ENCODE data around the gene VIPAS39. TPM values are rescaled to one million over a fixed set of nuclear protein-coding genes. Genes with fewer than 3 reads are reported as not detected.

The VIPAS39 gene
- total RNA-seq, 1 experiment from 2014 or later: 18.5 TPM

GRCh38 chr14:77505031-77505430 is 47.6 kb upstream of the VIPAS39 start:
- peaks cover 1% of the 10 kb centered on the region; the same call in 1 of the 2 replicates for H3K27me3 ChIP-seq (ENCODE audit: insufficient read depth, low read length)
- H2AFZ ChIP-seq (ENCODE audit: low read length): no peak overlapping the region
- no peak for TF ChIP-seq CTCF (conservative IDR thresholded peaks at IDR 0.05)
- H4K8ac ChIP-seq (replicated peaks; ENCODE audit: insufficient read length, low read depth, low read length): no peak overlapping the region
- no peaks in the 10 kb centered on the region for H4K20me1 ChIP-seq (ENCODE audit: control insufficient read depth, insufficient read depth, insufficient read length)
- Mint-ChIP-seq H3K9me3 (peaks cover 0 to 5% of the 10 kb centered on the region in 2 experiments; a peak in 2 of 5 replicates), H3K27ac (no peak overlapping the region), H3K36me3 (ENCODE audit: insufficient read depth in 1 of 3, low read depth in 3 of 3) (peaks cover 0 to 9% (median 4%) of the 10 kb centered on the region in 3 experiments; a peak in 1 of 7 replicates), H3K4me3 (no peak overlapping the region), H3K4me1 (no peaks in the 10 kb centered on the region), H3K27me3 (ENCODE audit: low read depth) (peaks cover 22% of the 10 kb centered on the region)
- no peak overlapping the region for H3K4ac ChIP-seq (ENCODE audit: low read depth, low read length)
- H3K27ac ChIP-seq (ENCODE audit: insufficient read length, low read depth, low read length): no peak overlapping the region
- WGBS (ENCODE audit: extremely low coverage, insufficient read length, low lambda C conversion rate): no CpG with 5 or more reads among the region's 4 CpGs
- H3K9ac ChIP-seq (ENCODE audit: extremely low read depth, insufficient read length, low read length): no peak overlapping the region
- no peak overlapping the region for H4K5ac ChIP-seq (ENCODE audit: insufficient read length, low read depth, low read length)
- H3T11ph ChIP-seq (ENCODE audit: low read length): no peak overlapping the region
- no peak overlapping the region for H2BK15ac ChIP-seq (ENCODE audit: low read depth, low read length)
- no peak overlapping the region for H4K91ac ChIP-seq (ENCODE audit: insufficient read length, low read depth, low read length)
- H3K18ac ChIP-seq (ENCODE audit: insufficient read length, low read depth, low read length): no peak overlapping the region
- H3K4me2 ChIP-seq (ENCODE audit: insufficient read depth, insufficient read length, low read length): no peak overlapping the region
- no peaks in the 10 kb centered on the region for H3K79me2 ChIP-seq (ENCODE audit: insufficient read depth, low read length)
- H3K79me1 ChIP-seq (ENCODE audit: insufficient read depth, low read depth, low read length, poor library complexity, severe bottlenecking): no peaks in the 10 kb centered on the region
- H2BK120ac ChIP-seq (ENCODE audit: low read depth, low read length, poor library complexity, severe bottlenecking): no peak overlapping the region
- no peaks in the 10 kb centered on the region for H3K23me2 ChIP-seq (ENCODE audit: insufficient read length, low read depth, low read length, poor library complexity, severe bottlenecking)
- no peaks in the 10 kb centered on the region for H3K4me1 ChIP-seq (ENCODE audit: insufficient read depth, low read length)
- H2BK12ac ChIP-seq (ENCODE audit: insufficient read length, low read depth, low read length): no peak overlapping the region
- no peak overlapping the region for H2BK20ac ChIP-seq (ENCODE audit: low read depth, low read length, poor library complexity, severe bottlenecking)
- H3K56ac ChIP-seq (ENCODE audit: insufficient read length, low read depth, low read length): no peak overlapping the region
- H3K9me3 ChIP-seq (ENCODE audit: control insufficient read depth, low read depth, low read length): no peaks in the 10 kb centered on the region
- no peak overlapping the region for H3K14ac ChIP-seq (ENCODE audit: insufficient read depth, low read length)
- H2AK5ac ChIP-seq (ENCODE audit: insufficient read length, low read length): no peak overlapping the region
- no peak overlapping the region for H2BK5ac ChIP-seq (ENCODE audit: insufficient read length, low read length)
- no peak overlapping the region for H3K23ac ChIP-seq (ENCODE audit: insufficient read length, low read depth, low read length)
- no peak for DNase-seq
